ENCODE data around the gene PCDHGA8.

- no peak for TF ChIP-seq CTCF (IDR thresholded peaks at IDR 0.05)
- TF ChIP-seq POLR2A (IDR thresholded peaks at IDR 0.05), result no peak
Measured at GRCh38 chr5:141441571-141442170, 49.2 kb downstream of the PCDHGA8 start.

Measured in uterus (tissue), 2 donors.